ENCODE results near the gene BCL11B.

BCL11B gene

DNA sequence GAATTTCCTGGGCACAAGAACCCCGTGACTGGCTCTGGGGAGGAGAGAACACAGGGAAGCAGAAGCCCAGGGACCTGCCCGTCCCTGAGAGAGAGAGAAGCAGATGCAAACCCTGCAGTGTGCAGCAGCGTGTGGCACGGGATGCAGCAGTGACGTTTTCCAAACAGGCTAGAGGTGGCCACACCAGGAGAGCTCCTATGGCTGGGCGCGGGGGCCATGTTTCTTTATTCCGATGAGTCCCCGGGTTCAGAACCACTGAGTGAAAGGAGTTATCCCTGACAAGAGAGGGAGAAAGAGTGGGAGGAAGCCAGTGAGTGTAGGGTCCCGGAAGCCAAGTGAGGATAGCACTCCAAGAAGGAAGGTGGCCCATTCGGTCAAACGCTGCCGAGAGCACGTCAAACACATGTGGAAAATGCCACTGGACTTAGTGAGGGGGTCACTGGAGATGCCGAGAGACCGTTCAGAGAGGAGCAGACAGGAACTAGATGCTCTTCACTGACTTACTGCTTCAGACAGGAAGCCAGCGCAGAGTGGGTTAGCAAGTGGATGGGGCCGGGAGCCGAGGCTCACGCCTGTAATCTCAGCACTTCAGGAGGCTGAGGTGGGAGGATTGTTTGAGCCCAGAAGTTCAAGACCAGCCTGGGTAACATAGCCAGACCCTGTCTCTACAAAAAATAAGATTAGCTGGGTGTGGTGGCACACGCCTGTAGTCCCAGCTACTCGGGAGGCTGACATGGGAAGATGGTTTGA lies 123.0 kb downstream of the BCL11B start:
- Histone ChIP-seq H3K9me3 (ENCODE audit: control insufficient read depth, low read length) (no peaks in the 10 kb centered on the region), H3K27me3 (ENCODE audit: control insufficient read depth in 1 of 2, insufficient read depth in 1 of 2, low read length in 2 of 2) (peaks cover 0 to 15% of the 10 kb centered on the region in 2 experiments), H2AK5ac (ENCODE audit: low read length, severe bottlenecking) (no peak overlapping the region), H2BK5ac (ENCODE audit: low read depth, low read length, poor library complexity, severe bottlenecking) (no peak overlapping the region), H3K27ac (ENCODE audit: low read length, poor library complexity, severe bottlenecking) (no peak overlapping the region), H3K9ac (ENCODE audit: low read length) (no peak overlapping the region), H3K79me1 (replicated peaks; ENCODE audit: low read length, poor library complexity, severe bottlenecking) (no peaks in the 10 kb centered on the region), H3K23ac (ENCODE audit: low read length in 2 of 2) (no peak overlapping the region), H4K8ac (ENCODE audit: low read length) (no peak overlapping the region), H3K4me1 (ENCODE audit: control insufficient read depth, insufficient read depth, low read depth, low read length) (no peaks in the 10 kb centered on the region), H2BK15ac (ENCODE audit: low read depth, poor library complexity, severe bottlenecking) (no peak overlapping the region), H3K4ac (ENCODE audit: low read depth in 1 of 2, low read length in 2 of 2) (no peak overlapping the region), H2BK12ac (ENCODE audit: low read length in 2 of 2) (no peak overlapping the region), H2AFZ (ENCODE audit: low read depth, low read length) (no peak overlapping the region), H3K14ac (ENCODE audit: low read length in 2 of 2) (no peak overlapping the region), H2BK120ac (ENCODE audit: low read depth, low read length) (no peak overlapping the region), H3K4me3 (ENCODE audit: insufficient read depth in 1 of 2, low read depth in 1 of 2, low read length in 2 of 2) (peak overlapping the region in 1 of 2 experiments; percentile 20), H3K36me3 (ENCODE audit: control insufficient read depth in 1 of 2, insufficient read depth in 2 of 2, low read depth in 1 of 2, low read length in 2 of 2) (no peaks in the 10 kb centered on the region), H4K91ac (ENCODE audit: low read length) (peak overlapping the region; percentile 30), H3K18ac (ENCODE audit: low read depth in 1 of 2, low read length in 2 of 2) (no peak overlapping the region), H3K4me2 (ENCODE audit: low read length, poor library complexity, severe bottlenecking) (no peak overlapping the region)
- no peak for DNase-seq
- 86% methylated on average over 21 of the region's 22 CpGs for WGBS

DNA sequence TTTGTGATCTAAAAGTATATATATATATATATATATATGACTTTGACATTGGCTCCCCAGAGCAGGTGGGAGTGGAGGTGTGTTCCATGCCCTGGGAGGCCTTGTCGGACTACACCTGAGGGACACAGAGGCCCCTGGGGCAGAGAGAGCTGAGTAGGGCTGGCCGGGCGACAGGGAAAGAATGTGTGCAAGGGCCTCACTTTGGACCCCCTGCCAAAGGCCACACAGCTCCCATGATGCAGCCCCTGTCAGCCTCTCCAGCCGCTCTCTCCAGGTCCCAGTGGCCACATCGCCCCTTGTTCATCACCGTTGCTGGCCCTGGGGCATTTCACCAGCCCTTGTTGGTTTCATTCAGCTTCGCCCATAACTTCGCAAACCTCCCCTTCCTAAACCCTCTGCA lies 123.9 kb downstream of the BCL11B start:
- no peak overlapping the region for H2BK15ac ChIP-seq (ENCODE audit: low read depth, poor library complexity, severe bottlenecking)
- H3K36me3 ChIP-seq (ENCODE audit: control insufficient read depth in 1 of 2, insufficient read depth in 2 of 2, low read depth in 1 of 2, low read length in 2 of 2) = no peaks in the 10 kb centered on the region
- H2AK5ac ChIP-seq (ENCODE audit: low read length, severe bottlenecking) = no peak overlapping the region
- no peak overlapping the region for H3K4me2 ChIP-seq (ENCODE audit: low read length, poor library complexity, severe bottlenecking)
- no peak overlapping the region for H3K23ac ChIP-seq (ENCODE audit: low read length in 2 of 2)
- no peak overlapping the region for H4K8ac ChIP-seq (ENCODE audit: low read length)
- H3K18ac ChIP-seq (ENCODE audit: low read depth in 1 of 2, low read length in 2 of 2) = no peak overlapping the region
- WGBS = 86% methylated on average over 8 of the region's 8 CpGs
- peaks cover 0 to 15% of the 10 kb centered on the region in 2 experiments for H3K27me3 ChIP-seq (ENCODE audit: control insufficient read depth in 1 of 2, insufficient read depth in 1 of 2, low read length in 2 of 2)
- H3K4me1 ChIP-seq (ENCODE audit: control insufficient read depth, insufficient read depth, low read depth, low read length) = no peaks in the 10 kb centered on the region
- no peaks in the 10 kb centered on the region for H3K9me3 ChIP-seq (ENCODE audit: control insufficient read depth, low read length)
- no peak overlapping the region for H3K4ac ChIP-seq (ENCODE audit: low read depth in 1 of 2, low read length in 2 of 2)
- no peak overlapping the region for H3K14ac ChIP-seq (ENCODE audit: low read length in 2 of 2)
- no peak for DNase-seq
- no peak overlapping the region for H3K27ac ChIP-seq (ENCODE audit: low read length, poor library complexity, severe bottlenecking)
- no peak overlapping the region for H3K4me3 ChIP-seq (ENCODE audit: insufficient read depth in 1 of 2, low read depth in 1 of 2, low read length in 2 of 2)
- H2AFZ ChIP-seq (ENCODE audit: low read depth, low read length) = no peak overlapping the region
- H2BK120ac ChIP-seq (ENCODE audit: low read depth, low read length) = no peak overlapping the region
- H3K79me1 ChIP-seq (replicated peaks; ENCODE audit: low read length, poor library complexity, severe bottlenecking) = no peaks in the 10 kb centered on the region
- H4K91ac ChIP-seq (ENCODE audit: low read length) = no peak overlapping the region
- H2BK5ac ChIP-seq (ENCODE audit: low read depth, low read length, poor library complexity, severe bottlenecking) = no peak overlapping the region
- H3K9ac ChIP-seq (ENCODE audit: low read length) = no peak overlapping the region
- no peak overlapping the region for H2BK12ac ChIP-seq (ENCODE audit: low read length in 2 of 2)

DNA sequence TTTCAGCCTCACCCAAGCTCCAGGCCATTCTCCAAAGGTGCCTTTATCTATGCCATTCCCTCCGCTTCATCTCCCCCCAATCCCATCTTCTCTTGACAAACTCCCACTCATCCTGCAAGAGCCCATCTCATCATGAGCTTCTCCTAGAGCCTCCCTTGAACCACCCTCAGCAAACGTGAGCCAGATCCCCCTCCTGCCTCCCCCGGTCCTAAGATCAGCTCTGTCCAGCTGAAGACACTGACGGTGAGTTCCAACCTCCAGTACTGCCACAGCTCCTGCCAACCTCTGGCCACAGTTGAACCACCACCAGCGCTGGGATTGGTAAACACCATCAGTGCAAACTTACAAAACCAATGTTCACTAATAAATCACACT lies 124.6 kb downstream of the BCL11B start:
- Histone ChIP-seq H3K4me2 (ENCODE audit: low read length, poor library complexity, severe bottlenecking) (no peak overlapping the region), H2BK12ac (ENCODE audit: low read length in 2 of 2) (no peak overlapping the region), H4K8ac (ENCODE audit: low read length) (no peak overlapping the region), H3K14ac (ENCODE audit: low read length in 2 of 2) (no peak overlapping the region), H3K18ac (ENCODE audit: low read depth in 1 of 2, low read length in 2 of 2) (no peak overlapping the region), H3K4me3 (ENCODE audit: insufficient read depth in 1 of 2, low read depth in 1 of 2, low read length in 2 of 2) (no peak overlapping the region), H4K91ac (ENCODE audit: low read length) (no peak overlapping the region), H3K9ac (ENCODE audit: low read length) (no peak overlapping the region), H2BK15ac (ENCODE audit: low read depth, poor library complexity, severe bottlenecking) (no peak overlapping the region), H2BK120ac (ENCODE audit: low read depth, low read length) (no peak overlapping the region), H2AFZ (ENCODE audit: low read depth, low read length) (no peak overlapping the region), H3K4me1 (ENCODE audit: control insufficient read depth, insufficient read depth, low read depth, low read length) (no peaks in the 10 kb centered on the region), H2AK5ac (ENCODE audit: low read length, severe bottlenecking) (no peak overlapping the region), H3K4ac (ENCODE audit: low read depth in 1 of 2, low read length in 2 of 2) (no peak overlapping the region), H3K27me3 (ENCODE audit: control insufficient read depth in 1 of 2, insufficient read depth in 1 of 2, low read length in 2 of 2) (peaks cover 0 to 15% of the 10 kb centered on the region in 2 experiments), H3K79me1 (replicated peaks; ENCODE audit: low read length, poor library complexity, severe bottlenecking) (no peaks in the 10 kb centered on the region), H3K23ac (ENCODE audit: low read length in 2 of 2) (no peak overlapping the region), H2BK5ac (ENCODE audit: low read depth, low read length, poor library complexity, severe bottlenecking) (no peak overlapping the region), H3K9me3 (ENCODE audit: control insufficient read depth, low read length) (no peaks in the 10 kb centered on the region), H3K36me3 (ENCODE audit: control insufficient read depth in 1 of 2, insufficient read depth in 2 of 2, low read depth in 1 of 2, low read length in 2 of 2) (no peaks in the 10 kb centered on the region), H3K27ac (ENCODE audit: low read length, poor library complexity, severe bottlenecking) (no peak overlapping the region)
- no peak for DNase-seq
- 73% methylated on average over 4 of the region's 5 CpGs for WGBS

DNA sequence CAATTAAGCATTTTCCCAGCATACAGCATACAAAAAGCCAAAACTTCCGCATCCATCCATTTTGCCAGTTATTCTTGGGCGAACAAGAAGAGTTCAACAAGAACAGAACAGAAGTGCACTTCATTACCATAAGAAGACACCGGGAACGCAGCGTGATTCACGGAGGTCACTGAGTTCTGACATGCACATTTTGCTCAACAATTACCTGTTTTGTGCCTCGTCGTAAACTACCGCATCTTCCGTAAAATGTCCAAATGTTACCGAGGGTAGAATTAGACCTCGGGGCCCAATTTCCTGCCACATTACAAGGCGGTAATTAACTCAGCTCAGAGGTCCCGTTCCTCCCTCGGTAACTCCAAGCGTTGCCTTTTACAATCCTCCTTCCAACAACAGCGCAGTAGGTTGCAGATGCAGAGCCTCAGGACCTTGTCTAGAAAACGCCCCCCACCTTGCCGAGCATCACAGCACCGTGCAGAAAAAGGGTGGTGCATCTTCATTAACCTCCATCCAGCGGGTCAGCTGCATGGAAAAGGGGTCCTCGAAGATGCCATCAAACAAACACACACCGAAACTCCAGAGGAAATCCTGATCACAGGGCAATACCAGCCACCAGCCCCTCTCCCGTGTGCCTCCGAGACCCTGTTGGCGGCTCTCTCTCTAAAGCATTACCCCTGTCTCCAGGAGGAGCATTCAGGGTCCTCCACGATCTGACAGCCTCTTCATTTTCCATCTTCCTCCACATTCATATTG lies 125.2 kb downstream of the BCL11B start:
- Histone ChIP-seq H2AK5ac (ENCODE audit: low read length, severe bottlenecking) (no peak overlapping the region), H3K23ac (ENCODE audit: low read length in 2 of 2) (no peak overlapping the region), H4K8ac (ENCODE audit: low read length) (no peak overlapping the region), H3K79me1 (replicated peaks; ENCODE audit: low read length, poor library complexity, severe bottlenecking) (no peaks in the 10 kb centered on the region), H2BK120ac (ENCODE audit: low read depth, low read length) (no peak overlapping the region), H3K18ac (ENCODE audit: low read depth in 1 of 2, low read length in 2 of 2) (no peak overlapping the region), H2BK12ac (ENCODE audit: low read length in 2 of 2) (no peak overlapping the region), H3K9me3 (ENCODE audit: control insufficient read depth, low read length) (no peaks in the 10 kb centered on the region), H3K4ac (ENCODE audit: low read depth in 1 of 2, low read length in 2 of 2) (no peak overlapping the region), H2BK5ac (ENCODE audit: low read depth, low read length, poor library complexity, severe bottlenecking) (no peak overlapping the region), H4K91ac (ENCODE audit: low read length) (no peak overlapping the region), H3K4me1 (ENCODE audit: control insufficient read depth, insufficient read depth, low read depth, low read length) (no peaks in the 10 kb centered on the region), H3K4me2 (ENCODE audit: low read length, poor library complexity, severe bottlenecking) (no peak overlapping the region), H3K36me3 (ENCODE audit: control insufficient read depth in 1 of 2, insufficient read depth in 2 of 2, low read depth in 1 of 2, low read length in 2 of 2) (no peaks in the 10 kb centered on the region), H3K4me3 (ENCODE audit: insufficient read depth in 1 of 2, low read depth in 1 of 2, low read length in 2 of 2) (no peak overlapping the region), H3K27ac (ENCODE audit: low read length, poor library complexity, severe bottlenecking) (no peak overlapping the region), H2BK15ac (ENCODE audit: low read depth, poor library complexity, severe bottlenecking) (no peak overlapping the region), H3K27me3 (ENCODE audit: control insufficient read depth in 1 of 2, insufficient read depth in 1 of 2, low read length in 2 of 2) (peaks cover 0 to 15% of the 10 kb centered on the region in 2 experiments), H2AFZ (ENCODE audit: low read depth, low read length) (no peak overlapping the region), H3K9ac (ENCODE audit: low read length) (no peak overlapping the region), H3K14ac (ENCODE audit: low read length in 2 of 2) (no peak overlapping the region)
- WGBS = 79% methylated on average over 27 of the region's 27 CpGs
- DNase-seq = no peak

All from mesenchymal stem cell (in vitro differentiated cells and primary cell).